SH-SY5Y (cell line): ENCODE results near the gene AFAP1L2.

Source experiments
- GATA2 ChIP-seq: IDR thresholded peaks from 2 replicates; pipeline ENCODE4 v1.6.1; 2011; ENCODE audit warnings: mild to moderate bottlenecking, low read depth, low read length
- GATA3 ChIP-seq: IDR thresholded peaks from 2 replicates; pipeline ENCODE4 v1.6.1; 2011; ENCODE audit warnings: low read depth, mild to moderate bottlenecking, low read length, moderate library complexity

GRCh38 chr10:114405011-114405350 is 679 bp upstream of the AFAP1L2 start:
- TF ChIP-seq GATA3: no peak
- no peak for TF ChIP-seq GATA2
